Ishikawa (cell line): ENCODE data around the gene FBXL22.

Experiments used
- CEBPB ChIP-seq: IDR thresholded peaks from 2 replicates; pipeline ENCODE4 v1.6.1; 2012
- CREB1 ChIP-seq: IDR thresholded peaks from 2 replicates; pipeline ENCODE4 v1.6.1; 2012; ENCODE audit warnings: low read depth
- EGR1 ChIP-seq: IDR thresholded peaks from 2 replicates; pipeline ENCODE4 v1.6.1; 2012
- EP300 ChIP-seq: IDR thresholded peaks from 2 replicates; pipeline ENCODE4 v1.6.1; 2012; ENCODE audit warnings: borderline replicate concordance
- FOXM1 ChIP-seq: IDR thresholded peaks from 2 replicates; pipeline ENCODE4 v1.6.1; 2012; ENCODE audit warnings: low read depth, borderline replicate concordance
- MAX ChIP-seq: IDR thresholded peaks from 2 replicates; pipeline ENCODE4 v1.6.1; 2012
- NFIC ChIP-seq: IDR thresholded peaks from 2 replicates; pipeline ENCODE4 v1.6.1; 2012
- RAD21 ChIP-seq: IDR thresholded peaks from 2 replicates; pipeline ENCODE4 v1.6.1; 2012; ENCODE audit warnings: low read depth
- REST ChIP-seq: IDR thresholded peaks from 2 replicates; pipeline ENCODE4 v1.6.1; 2012; ENCODE audit warnings: low read depth, mild to moderate bottlenecking
- TAF1 ChIP-seq: IDR thresholded peaks from 2 replicates; pipeline ENCODE4 v1.6.1; 2012; ENCODE audit warnings: low read depth, mild to moderate bottlenecking
- TCF12 ChIP-seq: IDR thresholded peaks from 2 replicates; pipeline ENCODE4 v1.6.1; 2012; ENCODE audit warnings: low read depth
- TEAD4 ChIP-seq: IDR thresholded peaks from 2 replicates; pipeline ENCODE4 v1.6.1; 2012
- USF1 ChIP-seq: IDR thresholded peaks from 2 replicates; pipeline ENCODE4 v1.6.1; 2012
- YY1 ChIP-seq: IDR thresholded peaks from 2 replicates; pipeline ENCODE4 v1.6.1; 2012; ENCODE audit warnings: low read depth
- ZBTB7A ChIP-seq: IDR thresholded peaks from 2 replicates; pipeline ENCODE4 v1.6.1; 2012; ENCODE audit warnings: low read depth

FBXL22 gene

GRCh38 chr15:63606308-63606707 is 9.1 kb downstream of the FBXL22 start:
- TF ChIP-seq CREB1 (no peak), RAD21 (no peak), EP300 (no peak), USF1 (no peak), YY1 (no peak), EGR1 (no peak), TEAD4 (no peak), FOXM1 (no peak), REST (no peak), NFIC (no peak), CEBPB (no peak), TAF1 (no peak), MAX (no peak), ZBTB7A (no peak), TCF12 (no peak)

- no peak for TF ChIP-seq USF1
- TF ChIP-seq FOXM1: no peak
- TF ChIP-seq MAX: no peak
- TF ChIP-seq NFIC: no peak
- no peak for TF ChIP-seq CEBPB
- no peak for TF ChIP-seq TCF12
- TF ChIP-seq EGR1: no peak
- TF ChIP-seq TEAD4: no peak
- no peak for TF ChIP-seq TAF1
- TF ChIP-seq RAD21: no peak
- no peak for TF ChIP-seq CREB1
- TF ChIP-seq YY1: no peak
- no peak for TF ChIP-seq EP300
- TF ChIP-seq REST: no peak
- no peak for TF ChIP-seq ZBTB7A
These were observed 11.8 kb downstream of the FBXL22 start for GRCh38 chr15:63608989-63609388.

GRCh38 chr15:63609448-63609847 is 12.3 kb downstream of the FBXL22 start:
- TF ChIP-seq MAX (no peak), TEAD4 (no peak), NFIC (no peak), ZBTB7A (no peak), CREB1 (no peak), TAF1 (no peak), REST (no peak), TCF12 (no peak), EP300 (no peak), USF1 (no peak), FOXM1 (no peak), YY1 (no peak), CEBPB (no peak)

- no peak for TF ChIP-seq MAX
- TF ChIP-seq TCF12: no peak
- 0 out of 2 replicates have a peak, but pooled peaks have one; percentile 16 for TF ChIP-seq FOXM1
- TF ChIP-seq RAD21: peak; percentile 85
- TF ChIP-seq USF1: peak; percentile 30; the same call in 1 of the 2 replicates
- TF ChIP-seq NFIC: no peak
These were observed 13.1 kb downstream of the FBXL22 start for GRCh38 chr15:63610209-63610841.
